Sigmoid colon (tissue), 7 donors: ENCODE results near the gene ARHGAP45. TPM values are rescaled to one million over a fixed set of nuclear protein-coding genes. Genes with fewer than 3 reads are reported as not detected.

Experiments
- DNase-seq: peaks from one replicate; pipeline ENCODE4 v3.0.0-alpha.2; 2019
- H3K27ac ChIP-seq, 4 donors: fragments of 200-600 bp; sonication (generic); one replicate each; pipeline ENCODE4 v1.5.1; 2016 to 2019; ENCODE audit warnings: mild to moderate bottlenecking in 1 of 4
- H3K27me3 ChIP-seq, 3 donors: fragments of 200-600 bp; sonication (generic); one replicate each; pipeline ENCODE4 v1.5.1; 2019; ENCODE audit warnings: mild to moderate bottlenecking in 1 of 3
- H3K36me3 ChIP-seq, 4 donors: fragments of 200-600 bp; sonication (generic); one replicate each; pipeline ENCODE4 v1.5.1; 2016 to 2019
- H3K4me1 ChIP-seq, 4 donors: fragments of 200-600 bp; sonication (generic); one replicate each; pipeline ENCODE4 v1.5.1; 2017 to 2019
- H3K4me3 ChIP-seq, 4 donors: fragments of 200-600 bp; sonication (generic); one replicate each; pipeline ENCODE4 v1.5.1; 2017 to 2019; ENCODE audit warnings: mild to moderate bottlenecking in 2 of 4, moderate library complexity in 1 of 4
- H3K9me3 ChIP-seq, 4 donors: fragments of 200-600 bp in 3 of 4; sonication (generic) in 3 of 4; one replicate each; pipeline versions ENCODE4 v1.5.1 to v1.6.1; 2013 to 2019
- CTCF ChIP-seq, 4 experiments: fragments of 450-650 bp in 3 of 4; fragments of 200-600 bp in 1 of 4; IDR thresholded peaks; one replicate each; pipeline ENCODE4 v1.5.1; 2016 to 2019; ENCODE audit warnings: antibody characterized with exemption in 4 of 4, mild to moderate bottlenecking in 3 of 4, moderate library complexity in 2 of 4
- EP300 ChIP-seq, 4 donors: sonication (generic); formaldehyde crosslinking; IDR thresholded peaks; one replicate each; pipeline ENCODE4 v1.6.1; 2017; ENCODE audit warnings: antibody characterized with exemption in 4 of 4
- POLR2A ChIP-seq, 2 donors: fragments of 450-650 bp; IDR thresholded peaks; one replicate each; pipeline ENCODE4 v1.6.1; 2016; ENCODE audit warnings: antibody characterized with exemption in 2 of 2, mild to moderate bottlenecking in 2 of 2, moderate library complexity in 2 of 2
- POLR2AphosphoS5 ChIP-seq, 4 donors: sonication (generic); formaldehyde crosslinking; IDR thresholded peaks; one replicate each; pipeline ENCODE4 v1.6.1; 2017; ENCODE audit warnings: antibody characterized with exemption in 4 of 4
- WGBS, 2 donors: extraction: QIAGEN DNeasy Blood & Tissue Kit; methylation state at CpG; one replicate each; pipeline ENCODE4 v1.1.7; 2013; 5-methylcytosine and 5-hydroxymethylcytosine counted together
- intact Hi-C: fragments of 100-400 bp; cut with DNase I; formaldehyde crosslinking; loops from one replicate; pipeline ENCODE4 v1.15.1; 2023
- polyA plus RNA-seq, 3 donors: library from polyadenylated mRNA; stranded (reverse); fragments of 200-250 nt; gene quantifications; one replicate each; pipeline ENCODE4 v1.2.3, GENCODE V29; 2013
- total RNA-seq, 4 donors: library from RNA; depleted of rRNA; stranded (reverse); fragments of >200 nt; gene quantifications; one replicate each; pipeline ENCODE4 v1.1.0, GENCODE V29; 2016
- donor health status: healthy with polysubstance abuse.
- donor health status: Bipolar disorder and iron deficiency.
- donor health status: healthy.

The ARHGAP45 gene
- total and polyA plus RNA-seq, 7 donors: 12.8 to 103 (median 21.6) TPM

GRCh38 chr19:1046836-1047695, 19.9 kb upstream of the ARHGAP45 start:
- WGBS, 2 donors: 85 to 90% methylated on average over 77 of the region's 77 CpGs
- peaks cover 0 to 10% (median 9%) of the 10 kb centered on the region in 3 donors for H3K27me3 ChIP-seq
- H3K36me3 ChIP-seq: no peaks in the 10 kb centered on the region
- H3K9me3 ChIP-seq: no peaks in the 10 kb centered on the region
- no peak overlapping the region for H3K4me3 ChIP-seq
- peaks cover 0 to 1% (median under 1%) of the 10 kb centered on the region in 4 donors for H3K4me1 ChIP-seq
- H3K27ac ChIP-seq: no peak overlapping the region
- DNase-seq: no peak
- intact Hi-C loops: no loop called here
- TF ChIP-seq POLR2AphosphoS5 (IDR thresholded peaks at IDR 0.05) (no peak), CTCF (IDR thresholded peaks at IDR 0.05) (no peak), POLR2A (IDR thresholded peaks at IDR 0.05) (no peak), EP300 (IDR thresholded peaks at IDR 0.05) (no peak)

GRCh38 chr19:1047696-1048147, 19.2 kb upstream of the ARHGAP45 start:
- intact Hi-C loops: no loop called here
- Histone ChIP-seq H3K4me3 (no peak overlapping the region), H3K36me3 (no peaks in the 10 kb centered on the region), H3K4me1 (no peaks in the 10 kb centered on the region), H3K27me3 (peaks cover 0 to 5% (median 3%) of the 10 kb centered on the region in 3 donors), H3K9me3 (no peaks in the 10 kb centered on the region), H3K27ac (no peak overlapping the region)
- no peak for DNase-seq
- WGBS, 2 donors: 48 to 85% methylated on average over 20 of the region's 20 CpGs
- TF ChIP-seq EP300 (IDR thresholded peaks at IDR 0.05): no peak

- WGBS, 2 donors: 92 to 93% methylated on average over 17 of the region's 17 CpGs
- intact Hi-C loops: no loop called here
- Histone ChIP-seq H3K27ac (no peak overlapping the region), H3K4me1 (no peaks in the 10 kb centered on the region), H3K36me3 (no peaks in the 10 kb centered on the region), H3K27me3 (no peaks in the 10 kb centered on the region), H3K9me3 (no peaks in the 10 kb centered on the region), H3K4me3 (no peak overlapping the region)
- no peak for DNase-seq
- TF ChIP-seq POLR2AphosphoS5 (IDR thresholded peaks at IDR 0.05) (no peak), CTCF (IDR thresholded peaks at IDR 0.05) (no peak), EP300 (IDR thresholded peaks at IDR 0.05) (no peak), POLR2A (IDR thresholded peaks at IDR 0.05) (no peak)
Observed at GRCh38 chr19:1049106-1049505, 17.9 kb upstream of the ARHGAP45 start.

- Histone ChIP-seq H3K9me3 (no peaks in the 10 kb centered on the region), H3K4me3 (no peak overlapping the region), H3K27me3 (no peaks in the 10 kb centered on the region), H3K27ac (no peak overlapping the region), H3K4me1 (no peaks in the 10 kb centered on the region), H3K36me3 (no peaks in the 10 kb centered on the region)
- intact Hi-C loops: no loop called here
- WGBS, 2 donors: 50 to 59% methylated on average over 11 of the region's 11 CpGs
- DNase-seq: no peak
- TF ChIP-seq POLR2AphosphoS5 (IDR thresholded peaks at IDR 0.05) (no peak), POLR2A (IDR thresholded peaks at IDR 0.05) (no peak), EP300 (IDR thresholded peaks at IDR 0.05) (no peak), CTCF (IDR thresholded peaks at IDR 0.05) (no peak)
Observed at GRCh38 chr19:1049800-1050199, 17.2 kb upstream of the ARHGAP45 start.

- intact Hi-C loops: no loop called here
- WGBS, 2 donors: 89% methylated on average over 31 of the region's 31 CpGs
Observed at GRCh38 chr19:1050989-1051788, 15.8 kb upstream of the ARHGAP45 start.

More at GRCh38 chr19:1050989-1051788, 15.8 kb upstream of the ARHGAP45 start:
- no peak for TF ChIP-seq EP300 (IDR thresholded peaks at IDR 0.05)
- no peak for TF ChIP-seq CTCF (IDR thresholded peaks at IDR 0.05)
- TF ChIP-seq POLR2A (IDR thresholded peaks at IDR 0.05): no peak
- no peak for TF ChIP-seq POLR2AphosphoS5 (IDR thresholded peaks at IDR 0.05)
- Histone ChIP-seq H3K27ac (no peak overlapping the region), H3K27me3 (no peaks in the 10 kb centered on the region), H3K36me3 (no peaks in the 10 kb centered on the region), H3K4me1 (no peaks in the 10 kb centered on the region), H3K9me3 (peaks cover 0 to 4% (median 0%) of the 10 kb centered on the region in 4 donors), H3K4me3 (no peak overlapping the region)
- DNase-seq: no peak
